HG03575 (cell line): ENCODE results near the gene ARHGAP4.

Experiments
- ATAC-seq: cut with Tn5 transposase; IDR thresholded peaks from one replicate; pipeline ENCODE4 v1.9.1; 2021; ENCODE audit not compliant: unreplicated experiment, insufficient number of reproducible peaks, low FRiP score; ENCODE audit errors: extremely low read depth

Gene ARHGAP4

DNA sequence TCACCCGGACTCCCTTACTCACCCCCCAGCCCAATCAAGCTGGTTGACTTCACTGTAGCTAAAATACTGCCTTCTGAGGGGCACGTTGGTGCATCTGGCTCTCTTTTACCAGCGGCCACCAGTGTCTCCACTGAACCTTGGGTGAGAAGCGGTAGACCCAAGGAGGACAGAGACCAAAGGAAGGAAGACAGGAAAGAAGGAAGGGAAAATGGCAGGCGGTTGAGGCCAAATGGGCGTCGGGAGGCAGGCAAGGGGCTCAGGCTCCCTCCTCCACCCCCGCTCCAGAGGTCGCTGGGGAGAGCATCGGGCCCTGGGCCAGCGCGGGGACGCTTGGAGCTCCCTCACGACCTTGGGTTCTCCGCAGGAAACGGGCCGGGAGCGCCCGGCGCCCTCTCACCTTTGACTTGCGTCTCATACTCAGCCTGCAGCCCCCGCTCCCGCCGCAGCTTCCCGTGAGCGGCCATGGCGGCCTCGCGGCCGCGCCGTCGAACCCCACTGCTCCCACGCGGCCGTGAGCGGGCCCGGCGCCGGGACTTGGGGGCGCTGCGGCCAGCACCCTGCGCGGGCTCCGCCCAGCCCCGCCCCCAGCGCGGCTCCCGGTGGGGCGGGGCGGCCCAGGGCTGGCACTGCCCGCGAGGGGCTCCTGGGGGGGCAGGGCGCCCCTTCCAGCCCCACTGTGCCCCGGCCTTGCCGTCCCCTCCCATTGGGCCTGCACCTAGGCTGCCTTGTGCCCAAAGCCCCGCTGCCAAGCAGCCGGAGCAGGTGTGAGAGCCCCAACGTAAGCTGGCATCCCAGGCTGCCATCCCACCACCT lies at the start of gene ARHGAP4:
TSS of gene ARHGAP4 (minus strand) at position 526 of the 813 bp plus-strand sequence. CDS start at position 464, 62 bp downstream.
- ATAC-seq = no peak

DNA sequence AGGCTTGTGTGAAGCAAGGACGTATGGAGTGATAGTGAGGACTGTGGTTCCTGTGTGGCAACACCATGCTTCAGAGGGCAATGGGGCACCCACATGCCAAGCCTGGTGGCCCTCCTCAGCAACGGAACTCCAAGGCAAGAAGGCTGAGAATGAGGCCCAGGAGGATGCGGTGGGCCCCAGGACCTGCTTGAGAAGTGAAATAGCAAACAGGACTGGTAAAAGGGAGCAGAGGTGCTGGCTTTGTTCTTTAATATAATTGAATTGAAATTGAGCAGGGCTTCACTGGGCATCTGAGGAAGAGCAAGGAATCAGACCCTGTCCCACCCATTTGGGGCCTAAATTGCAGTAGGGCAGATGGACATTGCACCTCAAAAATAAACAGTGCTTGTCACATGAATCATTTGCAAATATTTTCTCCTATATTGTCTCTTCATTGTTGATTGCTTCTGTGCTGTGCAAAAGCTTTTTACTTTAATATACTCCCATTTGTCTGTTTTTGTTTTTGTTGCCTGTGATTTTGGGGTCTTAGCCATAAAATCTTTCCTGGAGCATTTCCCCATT lies 48.7 kb upstream of the ARHGAP4 start:
- no peak for ATAC-seq

DNA sequence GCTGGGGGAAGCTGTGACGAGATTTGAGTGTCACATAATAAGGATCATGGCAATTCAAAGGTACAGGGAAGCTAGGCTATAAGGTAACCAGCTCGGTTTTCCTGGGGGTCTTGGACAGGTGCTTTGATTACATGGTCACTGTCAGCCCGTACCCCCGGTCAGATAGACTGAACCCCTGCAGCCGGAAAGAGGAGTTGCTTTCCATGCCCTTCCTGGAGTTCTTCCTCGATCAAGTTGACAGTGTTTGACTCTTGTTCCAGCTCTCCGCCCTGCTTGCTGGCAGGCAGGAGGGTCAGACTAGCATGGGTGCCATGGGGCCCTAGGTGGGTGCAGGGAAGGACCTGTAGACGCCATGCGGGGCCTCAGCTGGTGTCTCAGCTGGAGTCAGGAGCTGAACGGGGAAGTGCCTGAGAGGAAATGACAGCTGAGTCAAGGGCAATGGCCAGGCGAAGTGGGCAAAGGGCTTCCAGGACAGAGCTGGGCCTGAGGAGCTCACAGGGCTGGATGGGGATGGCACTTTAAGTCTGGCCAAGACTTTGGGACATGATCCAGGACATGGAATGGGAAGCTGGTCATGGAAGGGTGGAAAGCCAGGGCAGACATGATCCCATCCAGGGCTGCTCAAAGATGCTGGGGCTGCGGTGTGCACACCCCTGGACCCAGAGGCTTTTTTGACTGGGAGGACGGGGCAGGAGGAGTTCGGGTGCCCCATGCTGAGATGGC lies 48.1 kb upstream of the ARHGAP4 start:
- ATAC-seq = no peak

DNA sequence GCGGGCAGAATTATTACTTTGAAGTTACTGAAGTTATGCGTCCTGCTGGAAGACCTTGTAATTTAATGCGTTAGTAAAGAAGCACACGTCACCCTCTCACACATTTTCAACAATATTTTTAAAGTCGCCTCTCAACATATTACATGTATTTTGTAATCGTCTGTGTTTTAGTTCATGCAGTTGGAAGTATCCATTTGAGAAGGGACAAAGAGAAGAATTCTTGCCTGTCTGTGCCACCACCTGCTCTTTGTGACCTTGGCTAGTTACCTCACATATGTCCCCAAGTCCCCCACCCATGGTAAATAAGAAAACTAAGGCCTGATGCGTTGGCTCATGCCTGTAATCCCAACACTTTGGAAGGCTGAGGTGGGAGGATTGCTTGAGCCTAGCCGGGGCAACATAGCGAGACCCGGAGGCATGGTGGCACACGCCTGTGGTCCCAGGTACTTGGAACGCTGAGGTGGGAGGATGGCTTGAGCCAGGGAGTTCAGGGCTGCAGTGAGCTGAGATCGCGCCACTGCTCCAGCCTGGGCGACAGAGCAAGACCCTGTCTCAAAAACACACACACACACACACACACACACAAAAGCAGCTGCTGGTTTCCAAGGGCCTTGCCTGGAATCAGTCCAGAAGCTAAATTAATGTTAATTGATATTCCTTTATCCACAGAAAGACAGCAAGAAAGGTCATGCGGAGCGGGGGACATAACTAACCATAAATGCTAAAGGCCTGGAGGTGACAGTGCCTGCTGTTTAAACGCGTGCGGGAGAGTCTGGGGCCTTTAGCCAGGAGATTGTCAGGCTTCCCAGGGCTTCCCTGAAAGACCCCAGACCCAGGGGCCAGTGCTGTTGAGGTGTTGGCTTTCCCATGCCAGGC lies 47.3 kb upstream of the ARHGAP4 start:
- ATAC-seq = no peak

DNA sequence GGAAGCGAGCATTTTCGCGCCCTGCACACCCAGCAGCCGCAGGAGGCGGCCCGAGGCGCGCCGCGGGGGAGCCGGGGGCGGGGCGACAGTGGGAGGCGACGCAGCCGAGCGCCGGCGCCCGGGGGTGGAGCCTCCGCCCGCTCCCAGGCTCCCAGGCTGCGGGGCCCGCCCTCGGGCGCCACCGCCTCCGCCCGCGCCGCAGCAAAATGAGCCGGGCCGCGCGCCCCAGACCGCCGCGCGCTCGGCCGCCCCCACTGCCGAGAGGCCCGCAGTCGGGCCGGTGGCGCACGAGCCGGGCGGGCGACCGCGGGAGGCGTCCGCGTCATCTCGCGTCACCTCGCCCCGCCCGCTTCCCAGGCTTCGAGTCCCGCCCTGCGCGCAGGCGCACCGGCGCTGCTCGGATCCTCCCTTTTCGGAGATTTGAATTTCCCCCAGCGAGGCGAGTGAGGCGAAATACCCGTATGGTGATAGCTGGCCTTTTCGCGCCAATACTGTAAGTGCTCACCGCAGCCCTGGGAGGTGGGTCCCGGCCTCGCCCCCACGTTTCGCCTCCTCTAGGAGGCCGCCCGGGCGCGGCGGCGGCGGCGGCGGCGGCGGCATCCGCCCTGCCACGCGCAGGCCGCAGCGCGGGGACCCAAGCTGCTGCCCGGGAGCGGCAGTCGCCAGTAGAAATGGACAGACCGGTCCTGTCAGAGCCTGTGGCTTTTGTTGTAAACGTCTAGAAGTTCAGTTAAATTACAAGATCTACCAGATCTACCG lies 46.5 kb upstream of the ARHGAP4 start, which contains the start of gene TMEM187:
TSS of gene TMEM187 (plus strand) at position 387 of the 759 bp plus-strand sequence. CDS start 9,309 bp downstream, outside the sequence.
- ATAC-seq = peak; percentile 25

DNA sequence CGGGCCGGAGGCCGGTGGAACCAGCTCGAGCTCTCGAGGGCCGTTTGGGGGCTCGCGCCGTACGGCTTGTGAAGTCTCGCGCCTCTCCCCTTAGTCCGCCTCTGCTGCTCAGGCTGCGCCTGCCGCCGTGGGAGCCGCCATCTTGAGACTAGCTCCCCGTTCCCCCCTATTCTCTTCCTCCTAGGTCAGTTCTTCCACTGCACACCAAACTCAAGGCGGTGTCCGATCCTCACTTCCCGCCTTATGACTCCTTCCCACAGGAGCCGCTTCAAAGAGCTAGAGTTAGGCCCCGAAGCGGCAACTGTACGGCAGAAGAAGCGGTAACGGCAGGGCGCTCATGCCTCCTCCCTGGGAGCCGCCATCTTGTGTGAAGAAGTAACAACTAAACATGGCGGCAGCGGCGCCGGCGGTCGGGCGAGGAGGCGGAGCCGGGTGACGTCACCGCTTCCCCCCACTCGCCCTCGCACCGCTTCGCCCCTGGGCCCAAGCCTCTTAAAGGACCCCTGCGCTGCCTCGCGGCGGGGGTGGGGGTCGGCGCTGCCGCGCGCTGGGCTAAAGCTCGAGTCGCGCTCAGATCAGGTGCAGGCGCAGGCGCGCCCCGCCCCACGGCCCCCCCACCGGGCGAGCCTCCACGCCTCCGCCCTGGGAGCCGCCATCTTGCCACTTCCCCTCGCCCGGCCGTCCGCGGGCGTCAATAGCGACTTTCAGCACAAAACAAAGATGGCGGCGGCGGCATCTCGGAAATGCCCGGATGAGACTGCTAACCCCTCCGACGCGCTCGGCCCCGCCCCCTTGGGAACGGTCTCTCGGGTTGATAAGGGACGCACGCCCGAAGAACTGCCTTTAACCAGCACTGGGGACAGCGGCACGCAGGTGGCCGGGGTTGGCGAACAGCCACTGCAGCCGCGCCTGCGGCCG lies 45.6 kb upstream of the ARHGAP4 start, which contains the start of gene HCFC1:
TSS of gene HCFC1 (minus strand) at position 369 of the 918 bp plus-strand sequence. CDS start 978 bp downstream, outside the sequence.
- ATAC-seq = peak; percentile 25

DNA sequence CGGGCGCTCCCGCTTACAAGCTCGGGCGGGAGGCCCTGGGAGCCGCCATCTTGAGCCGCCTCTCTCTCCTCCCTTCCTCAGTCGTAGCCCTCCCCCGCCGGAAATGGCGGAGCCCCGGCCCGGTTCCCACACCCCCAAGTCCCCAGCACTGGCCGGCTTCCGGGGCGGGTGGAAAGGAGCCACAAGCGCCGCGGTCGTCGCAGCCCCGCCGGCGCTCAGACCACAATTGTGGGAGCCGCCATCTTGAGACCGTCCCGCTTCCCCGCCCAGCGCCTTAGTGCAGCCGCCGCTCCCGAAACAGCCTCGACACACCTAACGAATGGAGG lies 45.0 kb upstream of the ARHGAP4 start:
- ATAC-seq = no peak

DNA sequence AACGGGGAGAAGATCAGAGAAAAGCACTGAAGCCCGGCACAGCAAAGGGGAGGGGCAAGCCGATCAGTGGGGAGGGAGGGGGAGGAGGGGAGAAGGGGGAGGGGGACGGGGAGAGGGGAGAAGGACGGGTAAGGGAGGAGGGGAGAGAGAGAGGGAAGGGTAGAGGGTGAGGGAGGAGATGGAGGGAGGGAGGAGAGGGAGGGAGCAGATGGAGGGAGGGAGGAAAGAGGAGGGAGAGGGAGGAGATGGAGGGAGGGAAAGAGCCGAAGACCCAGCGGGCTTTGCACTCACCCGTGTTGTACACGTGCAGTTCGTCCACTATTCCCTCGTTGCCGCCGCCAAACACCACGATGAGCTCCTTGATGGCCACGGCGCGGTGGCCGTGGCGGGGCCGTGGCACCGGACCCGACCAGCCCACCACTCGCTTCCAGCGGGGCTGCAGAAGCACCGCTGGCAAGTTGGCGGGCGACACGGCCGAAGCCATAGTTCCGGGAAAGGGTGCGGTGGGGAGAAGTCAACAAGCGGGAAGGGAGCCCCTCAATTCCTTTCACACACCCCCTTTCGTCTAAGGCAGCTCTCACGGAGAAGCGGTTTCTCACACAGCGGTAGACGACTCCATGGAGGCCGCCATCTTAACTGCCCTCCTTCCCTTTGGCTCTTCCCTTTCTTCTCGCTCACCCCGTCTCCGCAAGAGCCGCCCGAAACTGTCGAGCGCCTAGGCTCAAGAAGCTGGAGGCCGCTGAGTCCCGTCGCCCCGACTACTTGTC lies 44.5 kb upstream of the ARHGAP4 start:
- no peak for ATAC-seq

DNA sequence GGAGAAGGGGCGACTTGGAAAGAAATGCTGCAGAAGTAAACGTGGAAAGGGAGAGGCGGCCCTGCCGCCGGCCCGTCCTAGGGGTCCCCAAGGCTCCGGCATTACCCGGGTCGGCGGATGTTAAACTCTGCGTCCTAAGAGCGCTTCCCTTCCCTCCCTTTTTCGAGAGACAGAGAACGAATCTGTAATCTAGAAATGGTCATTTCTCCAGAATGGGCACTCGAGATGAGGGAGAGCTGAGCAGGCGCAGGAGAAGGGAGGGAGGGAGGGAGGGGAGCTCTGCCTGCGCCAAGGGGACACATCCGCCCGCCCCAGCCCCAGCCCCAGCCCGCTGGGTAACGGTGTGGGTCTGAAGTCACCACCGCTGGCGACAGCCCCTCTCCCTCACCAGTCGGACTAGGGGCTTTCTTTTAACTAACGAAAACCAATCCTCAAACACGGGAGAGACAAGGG lies 43.9 kb upstream of the ARHGAP4 start:
- ATAC-seq = no peak

DNA sequence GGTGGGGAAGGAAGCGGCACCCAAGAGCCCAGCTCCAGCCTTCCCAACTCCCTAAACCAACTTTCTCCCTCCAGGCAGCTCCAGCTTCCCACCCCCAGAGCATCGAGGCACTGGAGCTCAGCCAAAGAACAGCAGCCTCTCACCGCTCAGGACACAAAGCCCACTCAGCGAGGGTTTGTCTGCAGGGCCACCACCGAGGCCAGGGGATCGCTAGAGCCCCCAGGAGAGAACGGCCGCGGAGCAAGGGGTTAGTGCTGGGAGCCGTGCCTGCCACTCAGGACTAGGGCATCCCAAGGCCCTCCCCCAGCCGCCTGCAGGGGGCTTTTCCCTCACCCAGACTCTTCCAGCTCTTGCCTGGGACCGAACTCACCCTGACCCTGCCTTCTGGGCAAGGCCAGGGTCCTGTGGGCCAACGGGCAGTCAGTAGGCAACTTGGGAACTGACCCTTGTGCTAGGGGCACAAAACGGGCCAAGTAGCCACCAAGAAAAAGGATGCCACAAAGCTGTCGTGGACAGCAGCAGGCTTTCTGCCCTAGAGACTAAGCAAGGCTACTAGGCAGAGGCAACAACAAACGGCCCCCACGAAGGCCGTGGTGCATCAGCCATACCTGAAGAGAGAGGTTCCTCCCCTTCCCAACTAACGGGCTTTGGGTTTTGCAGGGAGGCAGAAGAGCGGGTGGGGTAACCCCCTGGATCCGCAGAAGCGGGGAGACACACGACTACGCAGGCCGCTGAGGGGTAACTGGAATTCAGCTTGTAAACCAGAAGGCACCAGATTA lies 43.2 kb upstream of the ARHGAP4 start:
- no peak for ATAC-seq

DNA sequence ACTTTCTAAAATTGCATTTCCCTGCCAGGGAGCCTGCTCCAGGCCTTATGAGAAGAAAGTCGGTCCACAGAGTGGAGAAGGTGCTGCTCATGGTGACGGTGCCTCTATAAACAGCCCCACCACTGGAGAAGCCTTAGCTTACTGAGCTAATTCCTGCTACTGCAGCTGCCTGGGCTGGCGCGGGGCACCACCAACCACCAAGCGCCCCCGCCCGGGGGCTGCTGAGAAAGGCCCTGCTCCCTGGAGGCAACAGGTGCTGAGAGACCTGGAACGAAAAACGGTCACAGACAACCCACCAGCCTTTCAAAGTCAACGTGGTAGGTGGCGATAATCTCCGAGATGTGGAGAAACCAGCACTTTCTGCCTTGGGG lies 42.7 kb upstream of the ARHGAP4 start:
- ATAC-seq = no peak

DNA sequence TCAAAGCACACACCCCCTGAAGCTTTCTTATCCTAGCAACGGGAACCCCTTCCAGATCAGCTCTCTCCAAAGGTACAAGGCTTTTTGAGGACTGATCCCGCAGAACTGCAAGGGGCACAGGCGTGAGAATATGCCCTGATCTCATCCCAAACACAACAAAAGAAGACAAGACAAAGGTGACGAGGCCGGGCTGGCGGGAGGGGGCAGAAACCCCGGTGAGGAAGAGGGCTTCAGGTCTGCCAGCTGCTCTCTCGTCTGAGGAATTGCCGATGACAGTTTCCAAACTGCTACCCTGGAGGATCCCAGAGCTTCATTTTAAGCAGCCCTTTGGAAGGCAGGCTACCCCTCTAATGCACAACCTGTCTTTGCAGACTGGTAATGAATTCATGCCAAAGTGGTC lies 42.2 kb upstream of the ARHGAP4 start:
- ATAC-seq = no peak

DNA sequence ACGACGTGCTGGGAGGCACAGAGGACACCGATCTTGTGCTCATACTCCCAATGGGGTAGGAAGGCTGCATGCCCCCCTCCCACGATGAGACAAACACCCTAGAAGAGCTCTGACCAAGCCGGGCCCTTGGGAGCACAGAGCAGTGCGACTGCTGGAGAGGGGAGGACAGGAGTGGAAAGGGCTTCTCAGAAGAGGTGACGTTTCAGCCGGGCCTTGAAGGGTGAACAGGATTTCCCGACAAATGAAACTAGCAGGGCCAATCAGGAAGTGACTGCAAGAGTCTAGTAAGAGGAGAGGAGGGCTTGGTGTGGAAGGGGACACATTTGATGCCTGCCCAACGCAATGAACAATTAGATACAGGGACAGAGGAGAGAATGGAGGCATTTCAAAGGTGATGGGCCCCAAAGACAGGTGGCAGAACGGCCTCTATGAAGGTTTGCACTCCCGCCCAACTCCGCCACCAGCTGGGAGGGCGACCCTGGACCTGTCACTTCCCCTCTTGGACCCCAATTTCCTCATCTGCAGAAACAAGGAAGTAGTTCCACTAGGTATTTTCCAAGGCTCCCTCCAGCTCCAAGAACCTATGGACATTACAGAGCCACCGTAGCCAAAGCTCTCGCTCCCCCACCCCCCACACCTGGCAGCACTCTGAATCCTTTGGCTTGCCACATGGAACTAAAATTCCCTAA lies 41.6 kb upstream of the ARHGAP4 start:
- ATAC-seq = no peak

DNA sequence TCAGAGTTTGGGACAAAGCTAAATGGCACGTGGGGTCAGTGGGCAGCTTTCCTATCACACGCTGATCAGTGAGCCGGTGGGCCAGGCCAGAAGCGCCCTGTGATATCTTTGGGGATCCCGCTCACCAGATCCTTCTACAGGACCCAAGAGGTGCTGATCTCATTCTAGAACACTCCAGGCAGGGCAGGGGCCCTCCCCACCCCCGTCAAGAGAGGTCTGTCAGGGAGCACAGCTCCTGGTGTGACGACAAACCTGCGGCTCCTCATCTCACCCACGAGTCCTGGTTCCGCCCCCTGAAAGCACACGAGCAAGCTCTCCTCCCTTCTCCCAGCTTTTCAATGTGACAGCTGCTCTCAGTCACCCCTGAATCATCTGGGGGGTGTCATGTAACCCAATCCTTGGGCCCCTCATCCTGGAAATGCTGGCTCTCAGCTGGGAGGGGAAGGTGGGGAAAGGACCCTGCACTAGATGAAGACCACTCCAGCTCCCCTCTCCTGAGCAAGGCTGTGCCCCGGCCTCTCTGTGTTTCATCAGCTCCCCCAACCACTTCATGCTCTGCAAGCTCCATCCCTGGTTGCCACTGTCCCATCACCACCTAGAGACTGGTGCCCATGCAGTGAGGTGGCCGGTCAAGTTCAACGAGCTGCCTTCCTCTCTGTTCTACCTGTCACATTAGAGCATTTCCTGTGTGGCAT lies 40.9 kb upstream of the ARHGAP4 start:
- no peak for ATAC-seq

DNA sequence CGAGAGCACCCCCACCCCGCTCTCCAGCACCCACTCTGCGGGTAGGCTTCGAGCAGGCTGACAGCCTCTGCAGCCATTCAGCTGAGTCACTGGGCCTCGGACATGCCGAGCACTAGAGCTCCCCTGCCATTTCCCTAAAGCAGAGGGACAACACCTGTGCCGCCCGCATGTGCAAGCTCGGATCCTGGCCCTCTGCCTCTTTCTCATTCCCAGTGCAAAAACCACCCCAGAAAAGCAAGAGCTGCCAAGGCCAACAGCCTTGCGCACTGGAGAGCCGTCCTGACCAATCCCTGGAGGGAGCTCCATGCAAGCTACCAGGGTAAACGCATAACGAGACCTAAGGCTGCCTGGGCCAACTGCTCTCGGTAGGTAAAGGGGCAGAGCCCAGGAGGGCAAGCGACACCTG lies 40.2 kb upstream of the ARHGAP4 start:
- no peak for ATAC-seq
